Hematopoietic multipotent progenitor cell (in vitro differentiated cells): ENCODE results near the gene SMKR1. TPM values are rescaled to one million over a fixed set of nuclear protein-coding genes. Genes with fewer than 3 reads are reported as not detected.
"Not testable (repeated sequence)": the region's sequence is repeated elsewhere in the genome, so short reads cannot be mapped to it uniquely, and the experiment has no call there.

Experiments
- DNase-seq, 3 donors: peaks; one replicate each; pipeline ENCODE4 v3.0.0-alpha.2; 2011 to 2015; ENCODE audit warnings: low read depth in 2 of 3, low spot score in 2 of 3
- total RNA-seq: library from RNA; depleted of rRNA; stranded (reverse); fragments of >200 nt; gene quantifications from one replicate; pipeline ENCODE4 v1.2.3, GENCODE V29; 2012

The SMKR1 gene
- total RNA-seq, 1 donor: 1.3 TPM

GRCh38 chr7:129524405-129524804 lies 22.1 kb downstream of the SMKR1 start:
- DNase-seq: peak in 1 of 3 donors; percentile 10

GRCh38 chr7:129525225-129525862 lies 23.0 kb downstream of the SMKR1 start:
- no peak for DNase-seq

- no peak for DNase-seq
Observed at GRCh38 chr7:129529643-129530042, 27.3 kb downstream of the SMKR1 start.

- DNase-seq: peak in 1 of 3 donors; percentile 6
Observed at GRCh38 chr7:129530795-129531391, 28.6 kb downstream of the SMKR1 start.

GRCh38 chr7:129531721-129532120 lies 29.4 kb downstream of the SMKR1 start:
- no peak for DNase-seq

- no peak for DNase-seq
Observed at GRCh38 chr7:129532375-129532774, 30.0 kb downstream of the SMKR1 start.

GRCh38 chr7:129534558-129535274 lies 32.4 kb downstream of the SMKR1 start:
- not testable (repeated sequence) for DNase-seq

- DNase-seq: peak in 1 of 3 donors; percentile 46
Observed at GRCh38 chr7:129535896-129536295, 33.6 kb downstream of the SMKR1 start.

- DNase-seq: peak in 1 of 3 donors; percentile 33
Observed at GRCh38 chr7:129536323-129536722, 34.0 kb downstream of the SMKR1 start.

- DNase-seq: no peak
Observed at GRCh38 chr7:129538790-129539189, 36.5 kb downstream of the SMKR1 start.

GRCh38 chr7:129540340-129540739 lies 38.0 kb downstream of the SMKR1 start:
- DNase-seq: no peak

GRCh38 chr7:129544700-129545099 lies 42.4 kb downstream of the SMKR1 start:
- no peak for DNase-seq

- DNase-seq: no peak
Observed at GRCh38 chr7:129550693-129551360, 48.5 kb downstream of the SMKR1 start.

GRCh38 chr7:129553899-129554461 lies 51.6 kb downstream of the SMKR1 start:
- DNase-seq: peak in 2 of 3 donors; percentile 18 to 51

- DNase-seq: no peak
Observed at GRCh38 chr7:129556607-129557133, 54.3 kb downstream of the SMKR1 start.

- DNase-seq: no peak
Observed at GRCh38 chr7:129557686-129558481, 55.6 kb downstream of the SMKR1 start.

- no peak for DNase-seq
Observed at GRCh38 chr7:129559564-129559963, 57.2 kb downstream of the SMKR1 start.

GRCh38 chr7:129560831-129561230 lies 58.5 kb downstream of the SMKR1 start:
- DNase-seq: no peak

GRCh38 chr7:129561677-129562359 lies 59.5 kb downstream of the SMKR1 start:
- DNase-seq: no peak
